Neutrophil (primary cell): ENCODE results near the gene TTC7B.

Experiments
- H3K27ac ChIP-seq: fragments of 200-600 bp; sonication (generic); 2 replicates; pipeline ENCODE4 v1.5.1; 2016; ENCODE audit warnings: mild to moderate bottlenecking, moderate library complexity
- H3K27me3 ChIP-seq: fragments of 200-600 bp; sonication (generic); 2 replicates; pipeline ENCODE4 v1.6.0; 2016; ENCODE audit warnings: mild to moderate bottlenecking
- H3K36me3 ChIP-seq: fragments of 200-600 bp; sonication (generic); 2 replicates; pipeline ENCODE4 v1.5.1; 2017
- H3K4me1 ChIP-seq, 2 experiments: fragments of 200-600 bp in 1 of 2; sonication (generic) in 1 of 2; 1 replicate in 1 of 2; 2 replicates in 1 of 2; pipeline versions ENCODE4 v1.5.1 to v1.6.1; 2013 to 2016; ENCODE audit warnings: low read depth in 1 of 2, low read length in 1 of 2, mild to moderate bottlenecking in 1 of 2, moderate library complexity in 1 of 2; ENCODE audit not compliant: control insufficient read depth in 1 of 2, insufficient read depth in 1 of 2
- H3K4me3 ChIP-seq, 2 experiments: fragments of 200-600 bp in 1 of 2; sonication (generic) in 1 of 2; 1 replicate in 1 of 2; 2 replicates in 1 of 2; pipeline ENCODE4 v1.5.1; 2013 to 2016; ENCODE audit warnings: low read depth in 1 of 2, low read length in 1 of 2, mild to moderate bottlenecking in 1 of 2, moderate library complexity in 1 of 2
- H3K9me3 ChIP-seq: fragments of 200-600 bp; sonication (generic); 2 replicates; pipeline ENCODE4 v1.5.1; 2016
- CTCF ChIP-seq: fragments of 200-600 bp; sonication (generic); IDR thresholded peaks from 2 replicates; pipeline ENCODE4 v1.5.1; 2016; ENCODE audit warnings: antibody characterized with exemption

TTC7B gene

GRCh38 chr14:90647473-90648005 lies 168.7 kb downstream of the TTC7B start:
- no peak overlapping the region for H3K4me3 ChIP-seq
- no peak for TF ChIP-seq CTCF
- peaks cover 22 to 26% of the 10 kb centered on the region in 2 experiments for H3K4me1 ChIP-seq
- peak overlapping the region; percentile 35 for H3K27ac ChIP-seq
- no peaks in the 10 kb centered on the region for H3K27me3 ChIP-seq
- peaks cover 50% of the 10 kb centered on the region for H3K36me3 ChIP-seq
- H3K9me3 ChIP-seq, result no peaks in the 10 kb centered on the region

- Histone ChIP-seq H3K27ac (peak overlapping the region; percentile 44), H3K4me3 (no peak overlapping the region), H3K36me3 (peaks cover 50% of the 10 kb centered on the region), H3K9me3 (no peaks in the 10 kb centered on the region), H3K27me3 (no peaks in the 10 kb centered on the region), H3K4me1 (peaks cover 22 to 26% of the 10 kb centered on the region in 2 experiments)
- no peak for TF ChIP-seq CTCF
Observed at GRCh38 chr14:90645842-90646443, 170.3 kb downstream of the TTC7B start.

- H3K4me3 ChIP-seq, result peak overlapping the region; percentile 9 to 18
- H3K27me3 ChIP-seq, result no peaks in the 10 kb centered on the region
- TF ChIP-seq CTCF, result no peak
- peaks cover 22 to 27% of the 10 kb centered on the region in 2 experiments for H3K4me1 ChIP-seq
- no peaks in the 10 kb centered on the region for H3K9me3 ChIP-seq
- peak overlapping the region; percentile 44 for H3K27ac ChIP-seq
- H3K36me3 ChIP-seq, result peaks cover 43% of the 10 kb centered on the region
Observed at GRCh38 chr14:90644882-90645281, 171.3 kb downstream of the TTC7B start.

- Histone ChIP-seq H3K27ac (peak overlapping the region; percentile 44), H3K27me3 (no peaks in the 10 kb centered on the region), H3K4me3 (no peak overlapping the region), H3K4me1 (peaks cover 22 to 34% of the 10 kb centered on the region in 2 experiments), H3K9me3 (no peaks in the 10 kb centered on the region), H3K36me3 (peaks cover 40% of the 10 kb centered on the region)
- TF ChIP-seq CTCF, result no peak
Observed at GRCh38 chr14:90643982-90644670, 172.1 kb downstream of the TTC7B start.

- Histone ChIP-seq H3K36me3 (peaks cover 40% of the 10 kb centered on the region), H3K4me1 (peaks cover 18 to 27% of the 10 kb centered on the region in 2 experiments), H3K4me3 (no peak overlapping the region), H3K27me3 (no peaks in the 10 kb centered on the region), H3K27ac (no peak overlapping the region), H3K9me3 (no peaks in the 10 kb centered on the region)
- TF ChIP-seq CTCF, result no peak
Observed at GRCh38 chr14:90642244-90642717, 173.9 kb downstream of the TTC7B start.
